Measurements from ENCODE around the gene SARDH.

DNA sequence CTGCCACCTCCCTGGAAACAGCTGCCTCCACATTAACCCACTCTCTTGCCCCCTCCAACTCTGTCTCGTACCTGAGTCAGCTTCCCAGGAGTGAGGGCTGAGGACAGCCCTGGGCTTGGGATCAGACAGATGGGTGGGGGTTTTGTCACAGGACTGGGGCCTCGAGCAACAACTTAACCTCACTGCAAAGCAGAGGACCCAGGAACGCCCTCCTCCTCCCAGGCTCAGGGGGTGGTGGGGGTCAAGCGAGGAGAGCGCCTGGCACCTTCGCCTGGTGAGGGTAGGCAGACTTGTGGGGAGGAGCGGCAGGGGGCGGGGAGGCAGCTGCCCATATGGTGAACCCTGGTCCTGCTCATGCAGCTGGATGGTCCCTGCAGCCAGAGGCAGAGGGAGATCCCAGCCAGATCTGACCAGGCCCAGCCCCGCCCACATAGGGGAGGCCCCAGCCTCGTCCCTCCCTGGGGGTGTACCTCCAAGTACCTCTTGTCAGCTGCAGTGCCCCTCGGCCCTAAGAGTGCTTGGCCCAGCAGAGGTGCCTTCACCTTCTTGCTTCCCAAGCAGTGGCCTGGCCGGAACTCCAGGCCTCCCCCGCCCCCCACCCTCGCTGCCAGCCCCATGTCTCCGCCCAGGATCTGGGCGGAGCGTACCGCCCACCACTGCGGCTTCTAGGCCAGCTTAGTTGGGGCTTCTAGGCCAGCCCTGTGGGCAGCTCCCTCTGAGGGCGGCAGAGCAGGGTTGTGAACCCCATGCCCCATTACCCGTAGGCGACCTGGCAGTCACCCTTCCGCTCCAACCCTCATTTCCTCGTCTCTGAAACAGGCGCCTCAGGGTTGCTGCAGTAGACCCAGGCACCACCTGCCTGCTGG, at the start of gene SARDH:
- TF ChIP-seq HDAC3 (IDR thresholded peaks at IDR 0.05; ENCODE audit: borderline replicate concordance, partially characterized antibody) (no peak), RBM25 (IDR thresholded peaks at IDR 0.05; ENCODE audit: low read depth, low read length, severe bottlenecking) (no peak), POLR2A (conservative IDR thresholded peaks at IDR 0.05) (no peak), ZNF311 (CRISPR knock-in tag; IDR thresholded peaks at IDR 0.05) (no peak), STAT5B (CRISPR knock-in tag; IDR thresholded peaks at IDR 0.05) (no peak), DACH1 (IDR thresholded peaks at IDR 0.05; ENCODE audit: partially characterized antibody) (no peak), ZBTB40 (IDR thresholded peaks at IDR 0.05) (no peak), ZBTB40 (CRISPR knock-in tag; IDR thresholded peaks at IDR 0.05) (no peak)
